GM19193 (cell line): Measurements from ENCODE around the gene CREB5.

Source experiments
- POLR2A ChIP-seq: IDR thresholded peaks from 4 replicates; pipeline ENCODE4 v1.6.1; 2011; ENCODE audit not compliant: insufficient read depth, insufficient read length; ENCODE audit errors: extremely low read depth

The CREB5 gene

GRCh38 chr7:28759475-28759971 lies 347.2 kb downstream of the CREB5 start:
- TF ChIP-seq POLR2A, result no peak

- TF ChIP-seq POLR2A, result no peak
Observed at GRCh38 chr7:28761505-28761904, 349.2 kb downstream of the CREB5 start.

DNA sequence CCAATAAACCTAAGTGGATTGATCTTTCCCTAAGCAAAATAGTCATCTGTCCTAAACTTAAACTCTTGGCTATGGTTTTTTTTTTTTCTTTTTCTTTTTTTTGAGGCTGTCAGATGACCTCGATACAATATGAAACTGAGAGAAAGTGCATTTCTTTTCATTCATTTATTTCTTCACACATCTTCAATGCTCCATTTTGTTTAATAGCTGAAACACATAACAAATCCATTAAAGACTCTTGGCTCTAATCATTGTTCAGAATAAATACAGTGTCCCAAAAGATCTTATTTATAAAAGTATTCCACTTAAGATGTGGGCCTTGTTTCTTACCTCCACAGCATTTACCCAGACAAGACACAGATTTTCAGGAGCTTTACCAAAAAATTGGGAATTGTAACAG lies 350.3 kb downstream of the CREB5 start:
- TF ChIP-seq POLR2A, result no peak

DNA sequence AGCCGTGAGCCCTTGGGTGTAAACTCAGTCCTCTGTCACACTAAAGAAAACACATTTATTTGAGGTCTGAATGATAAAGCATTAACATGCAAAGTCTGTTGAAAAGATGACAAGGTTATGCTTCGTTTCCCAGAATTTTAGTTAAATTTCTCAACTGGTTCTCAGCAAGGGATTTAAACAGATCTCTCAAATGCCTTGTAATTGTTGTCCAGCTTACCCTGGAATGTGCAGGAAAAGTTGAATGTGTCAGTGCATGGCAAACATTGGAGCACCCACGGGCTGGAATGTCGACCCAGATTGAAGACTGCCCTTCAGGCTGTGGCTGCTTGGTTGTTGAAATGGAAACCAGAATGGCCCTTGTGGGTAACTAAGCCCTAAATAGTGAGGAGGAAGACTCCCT lies 354.0 kb downstream of the CREB5 start:
- no peak for TF ChIP-seq POLR2A

GRCh38 chr7:28767356-28767755 lies 355.0 kb downstream of the CREB5 start:
- no peak for TF ChIP-seq POLR2A

DNA sequence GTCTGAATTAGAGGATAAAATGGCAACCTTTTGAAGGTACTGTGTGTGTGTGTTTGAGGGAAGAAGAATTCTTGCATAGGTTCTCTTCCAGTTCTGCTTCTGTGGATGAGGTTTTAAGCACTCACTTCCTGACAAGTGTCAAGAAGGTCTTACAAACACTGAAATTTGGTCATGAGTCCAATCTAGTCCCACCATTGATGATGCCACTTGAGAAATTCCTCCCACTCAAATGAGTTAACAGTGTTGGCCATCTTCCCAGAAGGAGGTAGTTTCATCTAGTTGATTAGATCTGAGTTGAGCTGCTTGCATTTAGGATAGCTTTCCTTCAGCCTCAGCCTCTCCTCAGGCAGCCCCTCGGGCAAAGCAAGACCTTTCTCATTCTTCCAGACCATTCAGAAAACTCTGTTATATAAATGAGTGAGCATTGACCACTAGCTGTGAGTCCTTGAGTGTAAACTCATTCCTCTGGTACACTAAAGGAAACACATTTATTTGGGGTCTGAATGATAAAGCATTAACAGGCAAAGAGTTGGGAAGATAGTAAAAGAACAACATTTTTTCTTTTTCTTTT lies 356.3 kb downstream of the CREB5 start:
- TF ChIP-seq POLR2A, result no peak

GRCh38 chr7:28771906-28772622 lies 359.7 kb downstream of the CREB5 start:
- TF ChIP-seq POLR2A, result no peak

- no peak for TF ChIP-seq POLR2A
Observed at GRCh38 chr7:28773423-28774145, 361.3 kb downstream of the CREB5 start.

- no peak for TF ChIP-seq POLR2A
Observed at GRCh38 chr7:28774261-28774988, 362.1 kb downstream of the CREB5 start.

GRCh38 chr7:28776463-28777157 lies 364.3 kb downstream of the CREB5 start:
- TF ChIP-seq POLR2A, result no peak

GRCh38 chr7:28778786-28779185 lies 366.5 kb downstream of the CREB5 start:
- no peak for TF ChIP-seq POLR2A

- TF ChIP-seq POLR2A, result no peak
Observed at GRCh38 chr7:28779954-28780353, 367.6 kb downstream of the CREB5 start.

DNA sequence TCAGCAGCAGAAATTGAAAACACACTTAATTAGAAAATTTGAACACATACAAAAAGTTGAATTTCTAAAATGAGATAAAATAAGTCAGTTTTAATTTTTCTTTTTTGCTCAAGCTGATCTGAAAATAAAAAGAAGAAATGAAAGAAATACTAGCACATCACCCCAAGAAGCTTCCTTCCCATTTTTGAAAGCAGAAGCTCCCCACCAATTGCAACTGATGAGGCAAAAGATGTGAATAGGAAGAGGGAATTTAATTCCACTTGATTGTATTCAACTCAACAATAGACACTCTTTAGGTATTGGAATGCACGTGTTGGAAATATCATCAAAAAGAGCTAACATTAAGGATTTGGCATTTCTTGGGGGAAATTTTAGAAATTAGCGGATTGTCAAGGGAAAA lies 370.0 kb downstream of the CREB5 start:
- no peak for TF ChIP-seq POLR2A

GRCh38 chr7:28784171-28784902 lies 372.0 kb downstream of the CREB5 start:
- no peak for TF ChIP-seq POLR2A
